ENCODE results near the gene DEDD.

Gene DEDD
- total RNA-seq, result 46.8 to 50.4 reads per million in 2 experiments

- DNase-seq (ENCODE audit: low read depth), result peak; percentile 87
Observed at GRCh38 chr1:161132410-161133219, at the start of gene DEDD. Gene DEDD (minus strand): TSS chr1:161132667. CDS start chr1:161124462, 8,205 bp downstream.

GRCh38 chr1:161182214-161182613 is 49.7 kb upstream of the DEDD start:
- peak; percentile 27 for DNase-seq (ENCODE audit: low read depth)

- no peak for DNase-seq (ENCODE audit: low read depth)
Observed at GRCh38 chr1:161180639-161181038, 48.2 kb upstream of the DEDD start.

GRCh38 chr1:161179698-161180097 is 47.2 kb upstream of the DEDD start:
- DNase-seq (ENCODE audit: low read depth), result no peak

- DNase-seq (ENCODE audit: low read depth), result no peak
Observed at GRCh38 chr1:161177936-161178244, 45.4 kb upstream of the DEDD start.

GRCh38 chr1:161177112-161177935 is 44.9 kb upstream of the DEDD start, which contains the start of gene B4GALT3:
Gene B4GALT3 (minus strand): TSS chr1:161177507. CDS start chr1:161176060, 1,447 bp downstream.
- peak; percentile 88 for DNase-seq (ENCODE audit: low read depth)

GRCh38 chr1:161176468-161177111 is 44.1 kb upstream of the DEDD start:
- DNase-seq (ENCODE audit: low read depth), result no peak

- no peak for DNase-seq (ENCODE audit: low read depth)
Observed at GRCh38 chr1:161175771-161176453, 43.4 kb upstream of the DEDD start.

- DNase-seq (ENCODE audit: low read depth), result no peak
Observed at GRCh38 chr1:161174911-161175310, 42.4 kb upstream of the DEDD start.

- DNase-seq (ENCODE audit: low read depth), result no peak
Observed at GRCh38 chr1:161173711-161174110, 41.2 kb upstream of the DEDD start.

- DNase-seq (ENCODE audit: low read depth), result no peak
Observed at GRCh38 chr1:161172776-161173376, 40.4 kb upstream of the DEDD start.

- DNase-seq (ENCODE audit: low read depth), result no peak
Observed at GRCh38 chr1:161172349-161172748, 39.9 kb upstream of the DEDD start.

GRCh38 chr1:161171696-161172095 is 39.2 kb upstream of the DEDD start:
- no peak for DNase-seq (ENCODE audit: low read depth)

GRCh38 chr1:161171191-161171590 is 38.7 kb upstream of the DEDD start:
- DNase-seq (ENCODE audit: low read depth), result no peak

GRCh38 chr1:161168906-161169305 is 36.4 kb upstream of the DEDD start:
- DNase-seq (ENCODE audit: low read depth), result no peak

- no peak for DNase-seq (ENCODE audit: low read depth)
Observed at GRCh38 chr1:161166669-161167548, 34.4 kb upstream of the DEDD start.

- peak; percentile 88 for DNase-seq (ENCODE audit: low read depth)
Observed at GRCh38 chr1:161165742-161166668, 33.5 kb upstream of the DEDD start, which contains the start of gene PPOX. Gene PPOX (plus strand): TSS chr1:161166426. CDS start chr1:161166848, 422 bp downstream.

- DNase-seq (ENCODE audit: low read depth), result no peak
Observed at GRCh38 chr1:161164901-161165610, 32.6 kb upstream of the DEDD start.

- no peak for DNase-seq (ENCODE audit: low read depth)
Observed at GRCh38 chr1:161163793-161164192, 31.3 kb upstream of the DEDD start.
